Brain microvascular endothelial cell (primary cell): ENCODE data around the gene ANKRD40.
"Not testable (repeated sequence)": the region's sequence is repeated elsewhere in the genome, so short reads cannot be mapped to it uniquely, and the experiment has no call there.

Source experiments
- DNase-seq: peaks from one replicate; pipeline ENCODE4 v3.0.0-alpha.2; 2020
- H3K27ac ChIP-seq: fragments of 250-450 bp; sonication (Bioruptor Pico); 2 replicates; pipeline ENCODE4 v1.5.1; 2020; ENCODE audit warnings: mild to moderate bottlenecking, moderate library complexity
- H3K27me3 ChIP-seq: fragments of 250-450 bp; sonication (Bioruptor Pico); replicated peaks from 2 replicates; pipeline ENCODE4 v1.5.1; 2020; ENCODE audit warnings: mild to moderate bottlenecking
- H3K36me3 ChIP-seq: fragments of 250-450 bp; sonication (Bioruptor Pico); replicated peaks from 2 replicates; pipeline ENCODE4 v1.5.1; 2020; ENCODE audit warnings: mild to moderate bottlenecking
- H3K4me3 ChIP-seq: 2 replicates; pipeline ENCODE4 v1.5.1; 2011; ENCODE audit warnings: low read depth, mild to moderate bottlenecking, control low read depth, low read length, moderate library complexity
- in situ Hi-C: cut with HindIII; loops from 2 replicates; pipeline ENCODE4 v1.10.0; 2017; ENCODE audit warnings: low sequenced_read_pairs, low pct_ligation_motif_present
- TF ChIP-seq, protein P1 (sequence below): IDR thresholded peaks from 2 replicates; pipeline ENCODE4 v1.5.1; 2011; ENCODE audit warnings: low read depth, mild to moderate bottlenecking, moderate library complexity, low read length, control low read depth, inconsistent platforms; ENCODE audit errors: missing control alignments

Gene ANKRD40

DNA sequence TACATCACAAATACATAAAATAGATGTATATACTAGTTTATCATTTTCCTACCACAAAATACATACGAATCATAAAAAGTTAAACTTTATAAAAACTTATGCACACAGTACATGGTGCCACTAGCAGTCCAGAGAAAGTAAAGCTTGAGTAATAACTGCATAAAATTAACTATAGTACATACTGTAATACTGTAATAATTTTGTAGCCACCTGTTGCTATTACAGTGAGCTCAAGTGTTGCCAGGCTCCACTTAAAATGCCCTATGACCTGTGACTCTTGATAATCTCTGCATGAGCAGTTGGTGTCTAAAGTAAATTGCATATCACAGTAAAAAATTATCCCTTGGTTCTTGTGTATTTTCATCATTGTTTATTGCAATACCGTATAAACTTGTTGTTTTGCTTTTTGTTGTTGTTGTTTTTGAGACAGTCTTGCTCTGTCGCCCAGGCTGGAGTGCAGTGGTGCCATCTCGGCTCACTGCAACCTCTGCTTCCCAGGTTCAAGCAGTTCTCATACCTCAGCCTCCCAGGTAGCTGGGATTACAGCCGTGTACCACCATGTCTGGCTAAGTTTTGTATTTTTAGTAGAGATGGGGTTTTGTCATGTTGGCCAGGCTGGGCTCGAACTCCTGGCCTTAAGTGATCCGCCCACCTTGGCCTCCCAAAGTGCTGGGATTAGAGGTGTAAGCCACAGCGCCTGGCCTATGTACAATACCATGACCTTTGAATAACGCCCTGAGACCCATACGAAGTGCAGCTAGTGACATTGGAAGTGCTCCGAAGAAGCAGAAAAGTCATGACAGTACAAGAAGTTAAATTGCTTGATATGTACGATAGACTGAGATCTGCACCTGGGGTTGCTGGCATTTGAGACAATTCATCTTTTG lies 18.3 kb upstream of the ANKRD40 start:
- DNase-seq, result no peak
- in situ Hi-C loops, result no loop called here
- Histone ChIP-seq H3K27ac (no peak overlapping the region), H3K27me3 (no peaks in the 10 kb centered on the region), H3K4me3 (no peak overlapping the region), H3K36me3 (no peaks in the 10 kb centered on the region)
- TF ChIP-seq, protein P1, sequence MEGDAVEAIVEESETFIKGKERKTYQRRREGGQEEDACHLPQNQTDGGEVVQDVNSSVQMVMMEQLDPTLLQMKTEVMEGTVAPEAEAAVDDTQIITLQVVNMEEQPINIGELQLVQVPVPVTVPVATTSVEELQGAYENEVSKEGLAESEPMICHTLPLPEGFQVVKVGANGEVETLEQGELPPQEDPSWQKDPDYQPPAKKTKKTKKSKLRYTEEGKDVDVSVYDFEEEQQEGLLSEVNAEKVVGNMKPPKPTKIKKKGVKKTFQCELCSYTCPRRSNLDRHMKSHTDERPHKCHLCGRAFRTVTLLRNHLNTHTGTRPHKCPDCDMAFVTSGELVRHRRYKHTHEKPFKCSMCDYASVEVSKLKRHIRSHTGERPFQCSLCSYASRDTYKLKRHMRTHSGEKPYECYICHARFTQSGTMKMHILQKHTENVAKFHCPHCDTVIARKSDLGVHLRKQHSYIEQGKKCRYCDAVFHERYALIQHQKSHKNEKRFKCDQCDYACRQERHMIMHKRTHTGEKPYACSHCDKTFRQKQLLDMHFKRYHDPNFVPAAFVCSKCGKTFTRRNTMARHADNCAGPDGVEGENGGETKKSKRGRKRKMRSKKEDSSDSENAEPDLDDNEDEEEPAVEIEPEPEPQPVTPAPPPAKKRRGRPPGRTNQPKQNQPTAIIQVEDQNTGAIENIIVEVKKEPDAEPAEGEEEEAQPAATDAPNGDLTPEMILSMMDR, result no peak

DNA sequence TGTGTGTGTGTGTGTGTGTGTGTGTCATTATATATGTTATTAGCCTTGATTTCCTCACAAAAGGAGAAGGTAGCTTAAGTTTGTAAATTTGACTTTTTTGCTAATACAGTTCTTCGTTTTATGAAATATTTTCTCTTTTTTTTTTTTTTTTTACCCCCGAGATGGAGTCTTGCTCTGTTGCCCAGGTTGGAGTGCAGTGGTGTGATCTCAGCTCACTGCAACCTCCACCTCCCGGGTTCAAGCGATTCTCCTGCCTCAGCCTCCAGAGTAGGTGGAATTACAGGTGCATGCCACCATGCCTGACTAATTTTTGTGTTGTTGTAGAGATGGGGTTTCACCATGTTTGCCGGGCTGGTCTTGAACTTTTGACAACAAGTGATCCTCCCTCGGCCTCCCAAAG lies 16.9 kb upstream of the ANKRD40 start:
- H3K4me3 ChIP-seq, in situ Hi-C loops, DNase-seq, H3K36me3 ChIP-seq, H3K27ac ChIP-seq, H3K27me3 ChIP-seq: not testable (repeated sequence)

GRCh38 chr17:50722746-50723145 lies 15.0 kb upstream of the ANKRD40 start:
- TF ChIP-seq, protein P1, result no peak
- no peak overlapping the region for H3K27ac ChIP-seq
- no peak overlapping the region for H3K4me3 ChIP-seq
- no peaks in the 10 kb centered on the region for H3K27me3 ChIP-seq
- peaks cover 2% of the 10 kb centered on the region for H3K36me3 ChIP-seq
- in situ Hi-C loops, result no loop called here
- DNase-seq, result no peak

GRCh38 chr17:50721194-50722010 lies 13.7 kb upstream of the ANKRD40 start:
- peak overlapping the region; percentile 90 for H3K4me3 ChIP-seq
- TF ChIP-seq, protein P1, result no peak
- H3K27me3 ChIP-seq, result no peaks in the 10 kb centered on the region
- peaks cover 2% of the 10 kb centered on the region for H3K36me3 ChIP-seq
- H3K27ac ChIP-seq, result peak overlapping the region; percentile 15
- in situ Hi-C loops, result no loop called here
- no peak for DNase-seq

DNA sequence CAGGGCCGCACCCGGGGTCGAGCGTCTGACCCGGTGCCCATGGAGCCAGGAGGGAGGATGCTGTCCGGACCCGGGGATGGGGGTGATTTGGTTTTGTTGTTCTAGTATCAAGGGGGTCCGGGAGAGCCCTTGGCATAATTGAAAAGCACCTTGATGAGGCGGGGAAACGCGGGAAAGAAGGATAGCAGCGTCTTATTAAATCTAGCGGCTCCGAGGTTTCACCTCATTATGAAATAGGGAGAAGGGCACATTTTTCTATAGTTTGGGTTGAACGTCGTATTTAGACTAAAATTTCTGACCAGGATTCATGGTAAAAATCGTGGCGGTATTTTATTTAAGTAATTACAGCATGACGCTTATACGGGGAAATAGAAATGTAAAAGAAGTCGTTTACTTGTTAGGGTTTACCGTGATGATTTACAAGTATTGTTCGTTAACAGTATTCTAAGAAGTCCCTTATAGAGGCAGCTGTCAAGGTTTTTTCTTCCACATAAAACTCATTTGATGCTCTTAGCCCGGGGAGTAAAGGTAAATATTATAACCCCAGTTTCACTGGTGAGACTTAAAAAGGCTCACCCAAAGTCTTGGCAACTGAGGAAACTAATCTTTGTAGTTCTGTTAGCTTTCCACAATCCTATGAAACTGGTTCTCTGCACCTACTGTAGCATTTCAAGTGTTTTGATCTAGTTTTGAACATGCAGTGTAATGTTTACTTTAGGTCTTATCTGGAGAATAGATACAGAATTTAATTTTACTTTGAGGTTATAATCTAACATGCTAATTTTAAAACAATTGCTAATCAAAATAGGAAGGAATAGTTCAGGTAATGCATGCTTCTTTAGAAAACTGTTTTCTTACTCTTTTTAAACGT lies 12.4 kb upstream of the ANKRD40 start:
- peak overlapping the region; percentile 99 for H3K27ac ChIP-seq
- H3K27me3 ChIP-seq, result no peaks in the 10 kb centered on the region
- no peak for DNase-seq
- in situ Hi-C loops, result no loop called here
- TF ChIP-seq, protein P1, result no peak
- peaks cover 2% of the 10 kb centered on the region for H3K36me3 ChIP-seq
- H3K4me3 ChIP-seq, result peak overlapping the region; percentile 90
